GM21526 (cell line): ENCODE results near the gene ARHGAP25.

Experiments used
- ATAC-seq: cut with Tn5 transposase; IDR thresholded peaks from one replicate; pipeline ENCODE4 v1.9.1; 2021; ENCODE audit warnings: moderate library complexity; ENCODE audit not compliant: unreplicated experiment, low FRiP score

ARHGAP25 gene

DNA sequence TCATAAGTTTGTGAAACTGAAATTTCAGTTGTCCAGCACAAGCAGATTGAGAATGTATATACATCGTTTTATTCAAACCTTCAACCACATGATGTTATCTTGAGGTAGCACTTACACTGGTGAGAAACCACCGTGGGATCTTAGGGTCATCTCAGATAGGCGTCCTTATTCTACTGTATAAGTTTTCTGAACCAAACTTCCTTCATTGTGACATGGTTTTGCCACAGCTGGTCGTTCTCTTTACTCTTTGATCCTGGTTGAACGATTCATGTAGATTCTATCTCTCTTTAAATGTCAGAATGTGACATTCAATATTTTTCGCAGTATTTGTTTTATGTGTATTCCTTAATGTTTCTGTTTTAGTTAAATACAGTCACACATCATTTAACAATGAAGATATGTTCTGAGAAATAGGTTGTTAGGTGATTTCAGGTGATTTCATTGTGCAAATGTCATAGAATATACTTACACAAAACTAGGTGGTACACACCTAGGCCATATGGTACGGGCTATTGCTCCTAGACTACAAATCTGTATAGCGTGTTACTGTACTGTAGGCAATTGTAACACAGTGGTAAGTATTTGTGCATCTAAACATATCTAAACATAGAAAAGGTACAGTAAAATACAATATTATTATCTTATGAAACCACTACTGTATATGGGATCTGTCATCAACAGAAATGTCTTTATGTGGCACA lies 17.9 kb upstream of the ARHGAP25 start:
- no peak for ATAC-seq

DNA sequence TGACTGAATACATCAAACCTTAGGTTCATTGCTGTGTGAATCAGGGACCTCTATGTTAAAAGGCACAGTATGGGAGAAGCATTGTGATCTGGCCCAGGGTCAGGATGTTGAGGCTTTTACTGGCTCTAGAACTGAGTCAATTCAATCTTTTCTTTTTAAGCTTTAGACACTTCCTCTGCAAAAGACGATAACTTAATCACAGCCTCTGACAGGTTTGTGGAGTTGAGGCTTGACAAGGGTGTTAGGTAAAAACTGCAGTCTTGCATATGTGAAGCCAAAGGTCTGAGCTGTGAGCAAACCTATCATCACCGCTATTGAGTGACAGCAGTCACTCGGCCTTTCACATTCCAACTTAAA lies 17.3 kb upstream of the ARHGAP25 start:
- ATAC-seq, result no peak

DNA sequence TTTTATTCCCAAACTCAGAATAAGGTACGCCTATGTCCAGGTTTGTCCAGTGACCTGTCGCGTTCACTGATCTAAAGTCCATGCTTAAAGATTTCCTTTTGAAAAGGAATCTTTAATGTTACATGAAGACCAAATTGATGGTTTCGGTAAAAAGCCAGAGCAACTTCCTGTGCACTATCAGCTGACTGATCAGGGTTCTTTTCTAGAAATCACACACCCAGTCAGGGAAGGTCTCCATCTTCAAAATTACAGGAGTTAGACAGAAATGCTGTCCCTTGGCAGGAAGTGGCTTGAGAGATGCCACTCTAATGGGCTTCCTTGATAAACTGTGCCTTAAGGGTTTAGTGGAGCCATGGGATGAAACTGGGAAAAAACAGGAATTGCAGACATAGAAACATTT lies 14.7 kb upstream of the ARHGAP25 start:
- no peak for ATAC-seq

GRCh38 chr2:68720665-68721064 lies 13.9 kb upstream of the ARHGAP25 start:
- no peak for ATAC-seq

DNA sequence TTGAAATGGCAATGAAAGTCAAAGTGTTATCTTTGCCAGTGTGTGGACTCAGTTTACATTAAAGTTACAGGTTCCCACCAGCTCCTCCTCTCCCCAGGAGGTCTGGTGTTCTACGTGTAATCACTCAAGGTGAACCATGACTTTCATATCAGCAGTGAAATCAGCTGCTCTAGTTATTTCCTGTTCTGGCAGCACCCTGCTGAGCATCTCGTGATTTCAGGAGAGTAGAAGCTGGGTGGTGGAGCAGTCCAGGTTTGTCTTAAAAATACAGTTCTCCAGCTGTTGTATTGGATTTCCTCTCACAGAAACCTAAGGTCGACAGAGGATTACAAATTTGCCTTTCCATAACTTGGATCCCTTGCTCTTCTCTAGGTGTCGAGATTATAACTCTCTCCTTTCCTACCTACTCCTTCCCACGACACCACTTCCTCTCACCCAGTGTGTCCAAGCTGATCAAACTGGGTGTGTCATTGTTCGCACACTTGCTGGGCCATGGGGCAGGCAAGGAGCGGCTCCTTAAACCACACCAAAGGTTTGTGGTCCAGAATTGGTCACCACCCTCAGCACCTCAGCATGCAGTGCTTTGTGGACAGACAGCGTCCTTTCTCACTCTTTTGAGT lies 13.0 kb upstream of the ARHGAP25 start:
- ATAC-seq, result peak; percentile 58

- no peak for ATAC-seq
Observed at GRCh38 chr2:68722712-68723111, 11.9 kb upstream of the ARHGAP25 start.

- ATAC-seq, result no peak
Observed at GRCh38 chr2:68723181-68723580, 11.4 kb upstream of the ARHGAP25 start.

- no peak for ATAC-seq
Observed at GRCh38 chr2:68726100-68726499, 8.5 kb upstream of the ARHGAP25 start.

- peak; percentile 97 for ATAC-seq
Observed at GRCh38 chr2:68726608-68727367, 7.8 kb upstream of the ARHGAP25 start.

DNA sequence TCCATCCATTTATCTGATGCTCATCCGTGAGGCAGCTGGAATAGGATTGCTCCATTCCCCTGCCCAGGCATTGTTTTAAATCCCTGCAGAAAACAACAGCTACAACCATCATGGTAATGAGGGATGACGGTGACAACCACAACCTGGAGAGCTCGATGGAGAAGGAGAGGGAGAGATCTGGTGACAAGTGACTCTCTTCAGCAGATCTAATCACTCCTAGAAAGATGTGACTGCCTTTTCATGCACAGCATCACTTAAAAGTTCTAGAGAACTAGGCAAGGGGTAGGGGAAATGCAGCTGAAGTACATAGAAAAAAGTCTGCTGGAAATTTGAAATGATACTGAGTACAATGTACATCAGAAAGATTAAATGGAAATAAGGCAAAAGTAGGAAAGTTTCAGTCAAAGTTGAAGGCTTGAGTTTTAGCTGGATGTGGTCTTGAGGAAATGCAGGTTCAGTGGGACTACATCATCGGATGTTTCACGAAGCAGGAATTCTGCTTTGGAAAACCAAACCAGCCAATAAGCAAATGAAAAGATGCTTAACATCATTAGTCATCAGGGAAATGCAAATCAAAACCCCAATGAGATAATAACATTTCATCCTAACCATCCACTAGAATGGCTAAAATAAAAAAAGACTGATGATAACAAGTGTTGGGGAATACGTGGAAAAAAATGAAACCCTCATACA lies 6.8 kb upstream of the ARHGAP25 start:
- no peak for ATAC-seq

DNA sequence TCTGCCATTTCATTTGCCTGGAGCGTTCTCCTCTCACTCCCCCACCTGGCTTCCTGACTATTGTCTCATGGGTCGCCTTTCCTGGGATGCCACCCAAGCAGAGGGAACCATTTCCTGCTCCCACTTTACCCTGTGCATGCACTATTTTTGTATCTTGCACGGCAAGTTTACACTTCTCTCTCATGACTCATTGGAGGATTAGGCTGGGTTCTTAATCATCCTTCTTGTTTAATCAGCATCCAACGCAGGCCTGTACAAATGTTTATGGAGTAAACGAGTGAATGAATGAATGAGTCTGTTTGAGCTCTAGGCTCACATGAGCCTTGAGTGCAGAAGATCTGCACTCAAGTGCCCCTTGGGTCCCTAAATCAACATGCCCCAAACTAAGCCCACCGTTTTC lies 3.8 kb upstream of the ARHGAP25 start:
- no peak for ATAC-seq

DNA sequence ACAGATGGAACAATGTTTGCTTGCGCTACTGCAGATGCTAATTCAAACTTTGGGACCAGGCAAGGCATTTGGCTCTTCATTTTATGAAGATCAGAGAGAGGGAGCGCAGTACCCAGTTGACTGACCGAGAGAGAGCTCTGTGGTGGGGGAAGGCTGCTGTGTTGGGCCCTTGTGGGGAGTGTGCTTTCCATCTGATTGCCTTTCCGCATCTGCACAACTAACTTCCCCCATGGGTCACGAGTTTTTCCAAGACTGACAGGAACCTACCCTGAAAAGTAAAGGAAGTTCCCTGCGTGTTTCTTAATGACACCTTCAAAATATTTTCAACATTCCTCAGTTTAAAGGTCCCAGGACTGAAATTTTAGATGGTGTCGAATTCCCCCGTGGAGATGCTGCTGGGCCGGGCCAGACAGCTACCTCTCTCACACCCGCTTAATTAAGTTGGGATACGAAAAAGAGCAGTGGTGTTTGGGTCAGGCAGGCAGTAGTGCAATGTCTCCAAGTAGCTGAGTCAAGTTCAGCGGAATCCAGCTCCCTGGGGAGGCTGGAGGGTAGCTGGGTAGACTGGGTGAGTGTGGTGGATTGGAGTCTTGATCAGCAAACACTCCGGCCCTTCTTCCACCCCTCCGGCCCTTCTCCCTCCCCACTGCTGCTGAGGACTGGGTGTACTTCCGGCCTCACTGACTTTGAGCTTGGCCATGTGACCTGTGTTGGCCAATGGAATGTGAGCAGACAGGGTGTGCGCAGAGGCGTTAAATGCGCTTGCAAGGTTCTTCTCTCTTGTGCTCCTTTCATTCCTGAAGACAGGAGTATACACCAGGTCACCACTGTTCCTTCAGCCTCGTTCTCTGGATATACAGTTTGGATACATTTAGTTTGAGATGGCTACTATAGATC lies 2.3 kb upstream of the ARHGAP25 start:
- ATAC-seq, result no peak

- ATAC-seq, result no peak
Observed at GRCh38 chr2:68733365-68733764, 1.2 kb upstream of the ARHGAP25 start.

GRCh38 chr2:68734176-68734575 lies 435 bp upstream of the ARHGAP25 start:
- no peak for ATAC-seq

GRCh38 chr2:68736086-68736485 lies 1.5 kb downstream of the ARHGAP25 start:
- no peak for ATAC-seq

- no peak for ATAC-seq
Observed at GRCh38 chr2:68737711-68738110, 3.1 kb downstream of the ARHGAP25 start.

DNA sequence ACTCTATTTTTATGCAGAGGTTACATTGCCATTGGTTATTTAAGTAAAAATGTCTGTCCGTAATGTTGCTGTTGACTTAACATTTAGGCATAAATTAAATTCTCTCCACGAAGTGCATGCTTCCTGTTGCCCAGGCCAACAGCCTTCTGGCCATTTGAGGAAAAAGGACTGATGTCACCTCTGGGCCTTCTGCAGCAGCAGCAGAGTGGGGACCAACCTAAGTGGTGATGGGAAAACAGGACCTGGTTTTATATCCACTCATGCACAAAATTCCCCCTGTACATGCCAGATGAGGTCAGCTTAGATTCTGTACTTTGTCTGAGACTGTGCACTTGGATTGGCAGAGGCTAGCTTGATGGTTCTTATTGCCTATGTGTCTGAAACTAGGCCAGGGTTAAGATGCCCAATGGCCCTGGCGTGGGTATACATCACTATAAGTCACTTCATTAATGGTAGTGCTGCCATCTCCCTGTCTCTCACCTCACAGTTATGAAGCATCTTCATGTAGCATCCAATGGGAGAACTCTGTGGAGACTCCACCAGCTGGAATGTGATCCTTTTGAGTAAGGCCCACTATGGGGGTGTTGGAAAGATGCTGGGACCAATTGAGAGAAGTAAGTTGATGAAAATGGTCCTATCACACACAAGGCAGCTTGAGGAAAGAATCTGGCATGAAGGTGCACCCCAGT lies 4.4 kb downstream of the ARHGAP25 start:
- ATAC-seq, result no peak

- no peak for ATAC-seq
Observed at GRCh38 chr2:68739595-68740399, 5.2 kb downstream of the ARHGAP25 start.

GRCh38 chr2:68740400-68740914 lies 5.8 kb downstream of the ARHGAP25 start:
- no peak for ATAC-seq
